GM21390 (cell line): Measurements from ENCODE around the gene TARS3.
A peak's percentile ranks its signal among the peaks of the same experiment; 100 is the strongest.
"Not testable (repeated sequence)": the region's sequence is repeated elsewhere in the genome, so short reads cannot be mapped to it uniquely, and the experiment has no call there.

Experiments
- ATAC-seq: cut with Tn5 transposase; IDR thresholded peaks from one replicate; pipeline ENCODE4 v1.9.1; 2021; ENCODE audit not compliant: unreplicated experiment

TARS3 gene

DNA sequence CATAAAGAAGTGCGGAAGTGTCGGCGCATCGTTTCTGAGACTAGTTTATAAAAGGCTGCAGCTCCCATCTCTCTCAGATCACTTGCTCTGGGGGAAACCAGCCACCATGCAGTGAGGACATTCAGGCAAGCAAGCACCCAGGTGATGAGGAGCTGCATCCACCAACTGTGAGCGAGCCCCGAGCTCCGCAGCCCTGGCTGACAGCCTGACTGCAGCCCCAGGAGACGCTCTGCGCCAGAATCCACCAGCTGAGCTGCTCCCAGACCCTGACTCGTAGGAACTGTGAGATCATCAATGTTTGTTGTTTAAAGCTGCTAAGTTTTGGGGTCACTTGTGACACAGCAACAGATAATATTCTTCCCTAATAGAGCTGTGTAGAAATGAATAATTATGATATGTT lies 67.1 kb downstream of the TARS3 start:
- no peak for ATAC-seq

DNA sequence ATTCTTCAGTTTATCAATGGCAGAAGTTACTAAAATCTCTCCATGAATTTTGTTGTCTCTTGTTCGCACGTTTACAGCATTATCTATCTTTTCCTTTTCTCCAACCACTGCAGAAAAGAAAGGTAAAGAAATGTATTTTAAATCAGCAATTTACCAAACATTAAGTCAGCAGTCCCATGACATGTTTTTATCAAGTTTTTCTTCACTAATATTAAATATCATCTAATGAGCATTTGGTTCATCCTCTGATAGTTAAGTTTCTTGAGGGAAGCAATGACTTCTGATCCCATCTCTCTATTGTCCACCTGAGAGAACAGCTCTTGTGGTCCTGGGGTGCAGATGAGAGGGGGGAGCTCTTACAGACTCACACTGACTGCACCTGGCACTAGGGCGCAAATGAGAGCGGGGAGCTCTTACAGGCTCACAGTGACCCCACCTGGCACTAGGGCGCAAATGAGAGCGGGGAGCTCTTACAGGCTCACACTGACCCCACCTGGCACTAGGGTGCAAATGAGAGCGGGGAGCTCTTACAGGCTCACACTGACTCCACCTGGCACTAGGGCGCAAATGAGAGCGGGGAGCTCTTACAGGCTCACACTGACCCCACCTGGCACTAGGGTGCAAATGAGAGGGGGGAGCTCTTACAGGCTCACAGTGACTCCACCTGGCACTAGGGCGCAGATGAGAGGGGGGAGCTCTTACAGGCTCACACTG lies 69.5 kb downstream of the TARS3 start:
- ATAC-seq = not testable (repeated sequence)

DNA sequence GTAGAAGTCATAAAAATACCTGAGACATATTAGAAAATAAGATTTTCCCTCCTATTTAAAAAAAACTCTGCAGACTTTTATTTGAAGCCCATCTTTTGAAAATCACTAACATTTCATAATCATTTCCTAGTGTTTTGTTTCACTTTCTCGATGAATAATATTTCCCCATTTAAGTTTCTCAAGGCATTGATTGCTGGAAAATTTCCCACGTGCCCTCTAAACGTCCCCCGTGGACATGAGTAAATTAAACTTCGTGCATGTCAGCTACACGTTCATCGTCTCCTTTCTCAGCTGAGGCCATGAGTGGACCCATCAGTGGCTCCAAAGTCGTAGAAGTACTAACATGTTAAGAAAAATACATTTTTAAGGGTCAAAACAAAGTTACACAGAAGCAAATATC lies 70.1 kb downstream of the TARS3 start:
- no peak for ATAC-seq

DNA sequence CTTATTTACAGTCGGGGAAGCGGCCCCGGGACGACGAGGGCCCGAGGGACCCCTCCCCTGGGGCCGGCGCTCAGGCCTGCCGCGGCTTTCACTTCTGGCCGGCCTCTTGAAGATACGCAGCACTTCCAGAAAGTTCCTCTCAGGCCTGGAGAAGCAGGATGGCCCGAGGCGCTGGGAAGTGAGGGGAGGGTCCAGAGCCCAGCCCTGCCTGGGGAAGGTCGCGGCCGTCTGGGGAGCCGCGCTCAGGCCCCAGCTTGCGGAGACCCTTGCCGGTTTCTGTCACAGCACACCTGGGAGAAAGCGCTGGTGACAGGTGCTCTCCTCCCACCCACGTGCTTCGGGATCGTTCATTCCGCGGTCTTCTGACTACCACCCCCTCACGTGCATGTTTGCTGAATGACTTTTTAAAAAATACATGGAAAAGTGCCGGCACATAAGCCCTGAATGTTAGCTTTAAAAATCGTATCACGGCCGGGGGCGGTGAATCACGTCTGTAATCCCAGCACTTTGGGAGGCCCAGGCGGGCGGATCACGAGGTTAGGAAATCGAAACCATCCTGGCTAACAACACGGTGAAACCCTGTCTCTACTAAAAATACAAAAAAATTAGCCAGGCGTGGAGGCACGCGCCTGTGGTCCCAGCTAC lies 71.4 kb downstream of the TARS3 start:
- no peak for ATAC-seq

DNA sequence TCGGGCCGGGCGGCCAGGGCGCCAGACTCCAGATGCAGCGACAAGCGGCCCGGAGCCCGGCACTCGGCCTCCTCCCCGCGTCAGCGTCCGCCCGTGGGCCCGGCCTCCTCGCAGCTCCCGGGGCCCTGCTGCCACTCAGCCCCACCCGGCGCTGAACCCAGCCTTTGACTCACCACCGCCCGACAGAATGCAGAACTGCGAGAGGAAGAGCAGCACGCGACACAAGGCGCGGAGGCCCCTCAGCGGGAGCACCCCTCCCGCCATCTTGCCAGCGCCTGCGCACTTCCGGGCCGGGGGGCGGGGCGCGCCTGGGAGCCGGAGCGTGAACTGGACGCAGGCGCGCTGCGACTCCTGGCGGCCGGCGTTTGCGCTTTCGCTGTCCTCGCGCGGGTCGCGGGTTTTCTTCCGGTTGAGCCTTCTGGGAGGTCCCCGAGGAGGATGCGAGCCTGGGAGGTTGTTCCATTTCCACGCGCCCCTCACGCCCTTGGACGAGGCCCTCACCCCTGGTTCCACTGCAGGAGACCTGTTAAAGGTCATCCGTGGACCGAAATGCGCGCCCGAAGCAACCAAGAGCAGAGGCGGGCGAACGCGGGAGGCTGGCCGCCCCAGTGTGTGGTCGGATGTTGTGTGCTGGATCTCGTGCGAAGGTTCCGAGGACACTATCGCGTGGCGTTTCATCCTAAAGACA lies 72.0 kb downstream of the TARS3 start, which contains the start of gene TM2D3:
Gene TM2D3, minus strand, starts transcription at position 284 of the 688 bp plus-strand sequence. Its CDS starts 20 bp downstream, at position 264.
- peak; percentile 89 for ATAC-seq

DNA sequence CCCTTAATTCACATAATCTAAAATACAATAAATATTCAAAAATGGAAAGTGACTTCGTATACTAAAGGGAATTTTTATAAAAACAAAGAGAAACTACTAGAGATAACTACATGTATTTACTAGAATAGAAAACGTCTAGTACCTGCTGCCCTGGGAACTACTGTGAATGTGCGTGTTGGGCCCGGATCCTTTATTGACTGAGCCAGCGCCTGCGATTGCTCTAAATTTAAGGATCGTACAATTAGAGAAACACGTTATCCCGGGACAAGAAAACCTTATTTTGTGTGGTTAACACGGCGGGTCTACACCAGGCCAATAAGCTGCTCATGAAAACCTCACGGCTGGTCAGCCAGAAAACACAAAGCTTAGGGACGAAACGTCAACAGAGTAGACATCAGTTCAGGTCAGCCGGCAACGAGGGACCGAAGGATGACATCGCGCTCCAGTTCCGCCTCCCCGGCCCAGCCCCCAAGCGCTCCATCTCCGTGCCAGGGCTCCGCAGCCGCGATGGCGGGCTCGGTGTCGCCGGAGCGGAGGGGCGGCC lies 72.6 kb downstream of the TARS3 start:
- ATAC-seq = peak; percentile 47

DNA sequence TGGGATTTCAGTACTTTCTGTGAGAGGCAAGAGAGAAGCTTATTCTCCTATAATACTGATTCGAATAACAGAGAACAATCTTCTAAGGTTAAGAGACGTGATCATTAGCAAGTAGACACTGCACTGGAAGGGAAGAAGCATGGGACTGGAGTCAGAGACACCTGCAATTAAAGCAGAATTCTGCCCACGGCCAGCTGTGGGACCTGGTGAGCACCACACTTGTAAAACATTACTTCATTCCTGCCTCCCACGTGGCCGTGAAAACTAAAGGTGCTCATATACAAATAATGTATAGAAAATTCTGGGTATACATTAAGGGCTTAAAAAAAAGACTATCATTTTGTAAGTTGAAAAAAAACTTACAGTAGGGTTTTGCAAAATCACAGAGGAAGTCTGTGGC lies 74.1 kb downstream of the TARS3 start:
- no peak for ATAC-seq

DNA sequence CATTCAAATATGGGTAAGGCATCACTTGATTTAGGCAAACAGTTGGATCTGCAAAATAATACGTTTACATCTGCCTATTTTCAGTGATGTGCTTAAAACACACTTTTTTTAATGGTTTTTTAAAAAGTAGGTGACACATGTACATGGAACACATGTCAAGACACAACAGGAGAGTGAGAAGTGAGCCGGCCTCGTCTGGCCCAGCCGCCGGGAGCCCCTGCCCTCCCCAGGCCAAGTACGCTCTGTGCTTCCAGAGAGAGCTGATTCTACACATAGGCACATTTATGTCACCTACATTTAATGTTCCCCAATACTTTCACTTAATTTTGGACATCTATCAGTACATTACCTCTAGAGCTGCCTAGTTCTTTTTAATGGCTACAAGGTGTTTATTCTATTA lies 75.9 kb downstream of the TARS3 start:
- no peak for ATAC-seq

DNA sequence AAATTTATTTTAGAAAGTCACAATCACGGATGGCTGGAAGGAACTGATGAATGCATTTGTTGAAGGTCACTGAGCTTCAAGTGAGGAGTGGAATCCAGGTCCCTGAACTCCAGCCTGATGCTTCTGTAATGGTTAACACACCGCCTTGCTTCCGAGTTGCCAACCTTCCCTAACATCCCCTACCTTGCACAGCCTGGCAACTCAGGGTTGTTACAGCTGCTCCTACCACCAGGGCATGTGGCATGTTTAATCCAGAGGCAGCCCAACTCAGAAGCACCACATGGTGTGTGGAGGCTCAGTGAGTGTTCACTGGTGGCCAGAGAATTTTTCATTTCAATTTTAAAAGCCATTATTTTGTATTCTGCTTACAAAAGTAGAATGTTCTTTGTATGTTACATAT lies 77.0 kb downstream of the TARS3 start:
- ATAC-seq = no peak

DNA sequence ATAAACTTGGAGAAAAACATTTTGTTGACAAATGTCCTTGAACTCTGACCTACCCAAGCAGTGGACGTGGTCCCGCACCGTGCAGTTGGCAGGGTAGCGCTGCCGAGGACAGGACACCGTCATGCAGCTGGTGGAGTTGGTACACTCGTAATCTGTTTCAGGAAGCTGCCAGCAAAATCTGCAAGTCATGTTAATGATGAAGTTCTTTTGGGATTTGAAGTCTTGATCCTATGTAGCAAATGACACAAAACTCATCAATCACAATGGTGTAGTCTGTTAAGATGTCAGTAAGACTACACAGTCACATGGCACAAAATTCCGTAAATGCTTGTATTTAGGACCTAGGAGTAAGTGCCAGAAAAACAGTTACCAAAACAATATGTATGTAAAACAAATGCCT lies 77.6 kb downstream of the TARS3 start:
- ATAC-seq = no peak

DNA sequence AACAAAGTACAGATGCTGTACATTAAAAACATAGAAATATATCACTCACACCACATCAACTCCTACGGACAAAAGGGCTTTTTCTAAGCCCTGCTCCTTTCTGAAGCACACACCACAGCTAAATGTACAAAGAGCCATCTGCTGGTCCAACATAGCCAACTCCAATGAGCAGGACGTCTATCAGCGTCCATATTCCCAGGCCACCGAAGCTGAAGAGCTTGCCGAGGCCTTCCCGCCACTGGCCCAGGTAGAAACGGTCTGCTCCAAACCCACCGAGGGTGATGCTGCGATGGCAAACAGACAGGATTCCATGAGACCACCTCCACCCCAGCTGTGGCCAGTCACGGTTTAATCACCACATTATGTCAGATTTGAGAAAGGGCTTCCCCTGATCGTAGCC lies 81.9 kb downstream of the TARS3 start:
- ATAC-seq = no peak

DNA sequence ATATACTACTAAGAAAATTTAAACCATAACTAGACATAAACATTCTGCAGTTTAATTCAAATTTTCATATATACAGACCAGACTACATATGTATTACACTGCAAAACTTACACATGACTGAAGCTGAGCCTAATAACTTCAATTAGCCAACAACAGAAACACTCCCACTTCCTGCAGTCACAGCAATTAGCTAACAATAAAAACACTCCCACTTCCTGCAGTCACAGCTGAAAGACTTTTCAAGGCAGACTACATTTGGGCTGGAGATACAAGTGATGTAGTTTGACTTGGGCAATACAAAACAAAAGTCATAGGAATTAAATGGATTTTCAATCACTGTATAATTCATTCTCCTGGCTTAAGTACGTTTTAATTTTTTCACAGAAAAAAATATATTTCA lies 82.4 kb downstream of the TARS3 start:
- peak; percentile 67 for ATAC-seq

DNA sequence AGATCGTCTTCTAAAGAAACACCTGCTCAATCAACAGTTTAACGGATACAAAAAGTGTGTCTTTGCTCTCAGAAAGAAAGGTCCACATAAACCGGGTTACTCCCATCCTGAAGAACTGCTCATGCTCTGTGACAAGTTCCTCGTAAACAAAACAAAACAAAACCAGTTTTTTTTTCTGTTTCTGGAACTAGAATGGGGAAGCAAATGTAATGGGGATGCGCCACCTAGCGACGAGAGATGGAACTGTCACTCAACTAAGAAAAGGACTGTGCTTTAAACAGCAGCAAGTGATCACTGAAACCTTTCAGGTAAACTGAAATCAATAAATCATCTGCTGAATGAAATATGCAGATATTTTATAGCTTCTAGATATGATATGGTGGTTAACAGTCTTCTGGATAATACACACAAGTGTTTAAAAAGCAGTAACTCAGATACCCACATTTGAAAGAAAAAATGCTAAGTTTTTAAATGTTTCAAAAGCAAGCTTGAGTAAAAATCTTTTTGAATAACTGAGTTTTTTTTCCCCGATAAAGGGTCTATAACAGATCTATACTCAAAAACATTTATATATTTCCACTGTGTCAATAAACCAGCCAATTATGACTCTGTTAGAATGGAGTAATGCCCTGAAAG lies 83.0 kb downstream of the TARS3 start:
- ATAC-seq = peak; percentile 59

DNA sequence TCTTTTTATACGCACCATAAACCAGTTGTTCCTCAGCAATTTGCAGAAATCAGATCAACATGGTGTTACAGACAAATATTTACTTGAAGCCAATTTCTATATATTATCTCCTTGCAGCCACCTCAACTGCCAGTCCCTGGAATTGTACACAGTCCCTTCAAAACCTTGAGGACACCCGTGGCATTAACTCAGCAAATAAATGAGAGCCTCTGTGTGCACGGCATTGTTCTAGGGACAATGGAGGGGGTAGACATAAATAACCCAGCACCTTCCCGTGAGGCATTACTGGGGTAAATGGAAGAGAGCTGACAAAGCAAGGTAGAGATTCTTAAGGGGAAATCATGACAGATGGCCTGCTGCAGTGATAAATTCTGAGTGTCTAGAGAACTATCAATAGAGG lies 84.6 kb downstream of the TARS3 start:
- ATAC-seq = no peak

DNA sequence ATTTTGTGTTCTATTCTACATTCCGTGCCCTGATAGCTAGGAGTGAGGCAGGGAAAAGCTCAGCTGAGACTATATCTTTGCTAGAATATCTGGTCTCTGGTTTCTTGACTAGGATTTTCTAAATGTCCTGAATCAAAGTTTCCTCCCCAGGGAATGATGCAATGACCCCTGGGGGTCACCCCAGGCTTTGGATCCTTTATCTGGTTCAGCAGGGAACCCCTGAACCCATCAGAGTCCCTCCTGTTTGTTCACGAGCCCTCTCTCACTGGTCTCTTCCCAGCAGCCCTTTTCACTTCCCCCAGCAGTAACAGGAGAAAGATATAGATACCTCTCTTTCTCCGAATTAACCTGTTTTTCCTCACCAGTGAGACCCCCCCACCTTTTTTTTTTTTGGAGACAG lies 86.4 kb downstream of the TARS3 start:
- ATAC-seq = no peak

DNA sequence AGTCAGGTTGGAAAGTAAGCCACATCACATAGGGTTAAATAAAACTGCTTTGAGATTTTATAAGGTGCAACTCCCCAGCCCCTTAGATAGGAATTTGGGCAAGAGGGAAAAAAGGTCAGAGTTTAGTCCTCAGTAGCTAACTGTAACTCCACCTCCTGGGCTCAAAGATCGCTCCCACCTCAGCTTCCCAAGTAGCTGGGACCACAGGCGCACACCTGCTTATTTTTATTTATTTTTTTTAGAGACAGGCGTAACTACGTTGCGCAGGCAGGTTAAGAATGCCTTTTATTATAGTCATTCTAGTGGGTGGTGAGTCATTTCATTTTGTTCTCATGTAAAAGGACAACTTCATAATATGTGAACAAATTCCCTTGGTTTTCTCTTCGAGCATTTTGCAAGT lies 86.8 kb downstream of the TARS3 start:
- no peak for ATAC-seq

DNA sequence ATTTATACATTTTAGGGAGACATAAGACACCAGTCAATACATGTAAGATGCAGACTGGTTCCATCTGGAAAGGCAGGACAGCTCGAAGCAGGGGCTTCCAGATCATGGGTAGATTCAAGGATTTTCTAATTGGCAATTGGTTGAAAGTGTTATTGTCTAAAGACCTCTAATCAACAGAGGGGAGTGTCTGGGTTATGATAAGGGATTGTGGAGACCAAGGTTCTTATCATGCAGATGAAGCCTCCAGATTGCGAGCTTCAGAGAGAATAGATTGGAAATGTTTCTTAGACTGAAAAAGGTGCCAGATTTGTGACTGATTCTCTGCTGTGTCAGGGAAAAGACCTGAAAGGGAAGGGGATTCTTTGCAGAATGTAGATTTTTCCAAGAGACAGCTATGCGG lies 87.2 kb downstream of the TARS3 start:
- no peak for ATAC-seq

DNA sequence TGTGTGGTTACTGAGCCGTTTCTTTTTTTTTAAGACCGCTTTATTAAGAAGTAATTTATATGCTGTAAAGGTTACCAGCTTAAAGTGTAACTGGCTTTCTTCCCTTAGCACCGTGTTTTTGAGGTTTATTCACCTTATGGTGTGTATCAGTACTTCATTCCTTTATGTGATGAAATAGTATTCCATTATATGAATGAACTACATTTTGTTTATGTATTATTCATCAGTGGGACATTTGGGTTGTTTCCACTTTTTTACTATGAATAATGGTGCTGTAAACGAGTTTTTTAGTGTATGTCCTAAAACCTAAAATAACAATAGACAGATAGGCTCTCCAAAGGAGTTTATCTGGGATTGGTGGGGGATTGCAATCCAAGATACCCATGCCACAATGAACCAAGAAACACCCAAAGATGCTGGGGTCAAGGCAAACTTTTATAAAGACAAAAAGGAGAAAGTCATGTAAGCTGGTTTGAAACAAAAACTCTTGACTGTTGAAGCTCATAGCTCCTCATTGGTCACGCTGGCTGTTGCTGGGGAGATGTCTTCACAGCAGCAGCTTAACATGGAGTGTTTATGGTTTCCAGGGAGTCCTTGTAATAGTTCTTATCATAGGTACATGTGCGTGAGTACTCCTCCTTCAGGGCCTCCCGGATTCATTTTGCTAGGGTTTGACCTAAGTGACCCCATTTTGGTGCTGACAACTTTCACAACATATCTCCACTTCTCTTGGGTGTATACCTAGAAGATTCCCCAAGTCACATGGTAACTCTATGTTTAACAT lies 88.1 kb downstream of the TARS3 start:
- ATAC-seq = no peak

DNA sequence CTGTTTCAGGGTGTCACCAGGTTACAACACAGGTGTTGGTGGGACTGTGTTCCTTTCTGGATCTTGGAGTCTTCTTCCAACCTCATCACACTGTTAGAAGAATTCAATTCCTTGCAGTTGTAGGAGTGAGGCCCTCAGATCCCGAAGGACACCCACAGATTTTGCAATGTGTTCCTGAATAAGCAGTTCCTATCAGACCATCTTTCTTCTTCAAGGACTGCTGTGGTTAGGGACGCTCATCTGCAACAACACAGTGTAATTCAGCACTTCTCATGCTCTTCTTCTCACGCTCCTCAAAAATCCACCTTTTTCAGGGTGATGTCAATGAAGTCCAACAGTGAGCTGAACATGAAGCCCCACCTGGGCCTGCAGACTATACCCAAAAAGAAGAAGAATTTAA lies 90.9 kb downstream of the TARS3 start:
- no peak for ATAC-seq

DNA sequence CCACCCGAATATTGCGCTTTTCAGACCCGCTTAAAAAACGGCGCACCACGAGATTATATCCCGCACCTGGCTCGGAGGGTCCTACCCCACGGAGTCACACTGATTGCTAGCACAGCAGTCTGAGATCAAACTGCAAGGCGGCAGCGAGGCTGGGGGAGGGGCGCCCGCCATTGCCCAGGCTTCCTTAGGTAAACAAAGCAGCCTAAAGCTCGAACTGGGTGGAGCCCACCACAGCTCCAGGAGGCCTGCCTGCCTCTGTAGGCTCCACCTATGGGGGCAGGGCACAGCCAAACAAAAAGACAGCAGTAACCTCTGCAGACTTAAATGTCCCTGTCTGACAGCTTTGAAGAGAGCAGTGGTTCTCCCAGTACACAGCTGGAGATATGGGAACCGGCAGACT lies 97.5 kb downstream of the TARS3 start:
- ATAC-seq = not testable (repeated sequence)

DNA sequence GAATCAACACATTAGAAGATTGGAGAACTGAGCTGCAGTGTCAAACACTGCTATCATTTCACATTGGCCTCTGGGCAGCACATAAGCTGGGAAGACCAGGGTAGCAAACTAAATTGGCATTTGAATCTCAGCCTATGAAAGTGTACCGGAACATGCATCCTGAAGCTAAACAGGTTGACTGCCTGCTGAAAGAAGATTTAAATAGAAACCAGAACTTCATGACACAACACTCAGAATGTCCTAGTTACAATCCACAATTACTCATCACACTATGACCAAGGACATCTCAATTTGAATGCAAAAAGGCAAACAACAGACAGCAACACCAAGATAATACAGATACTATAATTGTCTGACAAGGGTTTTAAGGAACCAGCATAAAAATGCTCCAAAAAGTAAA lies 98.3 kb downstream of the TARS3 start:
- ATAC-seq = no peak
